Fibroblast of skin of right biceps (primary cell): ENCODE results near the gene SCYL1.

Experiments used
- DNase-seq: peaks from one replicate; pipeline ENCODE4 v3.0.0-alpha.2; 2013

Gene SCYL1

GRCh38 chr11:65524741-65525545, at the start of gene SCYL1:
Gene SCYL1, plus strand, starts transcription at chr11:65525083. Its CDS starts 71 bp downstream, at chr11:65525154.
- peak; percentile 84 for DNase-seq

GRCh38 chr11:65476632-65477148, 48.2 kb upstream of the SCYL1 start:
- DNase-seq = no peak

GRCh38 chr11:65477149-65477965, 47.5 kb upstream of the SCYL1 start:
- DNase-seq = peak; percentile 97

GRCh38 chr11:65478388-65479183, 46.3 kb upstream of the SCYL1 start:
- DNase-seq = peak; percentile 54

- peak; percentile 82 for DNase-seq
Observed at GRCh38 chr11:65479184-65480145, 45.4 kb upstream of the SCYL1 start.

GRCh38 chr11:65482306-65482850, 42.5 kb upstream of the SCYL1 start:
- peak; percentile 55 for DNase-seq

GRCh38 chr11:65485920-65486219, 39.0 kb upstream of the SCYL1 start:
- no peak for DNase-seq

GRCh38 chr11:65486570-65487466, 38.1 kb upstream of the SCYL1 start:
- no peak for DNase-seq

- DNase-seq = peak; percentile 100
Observed at GRCh38 chr11:65487467-65488272, 37.2 kb upstream of the SCYL1 start.

GRCh38 chr11:65488273-65489034, 36.4 kb upstream of the SCYL1 start:
- DNase-seq = peak; percentile 62

- peak; percentile 86 for DNase-seq
Observed at GRCh38 chr11:65489035-65489705, 35.7 kb upstream of the SCYL1 start.

- DNase-seq = peak; percentile 41
Observed at GRCh38 chr11:65489706-65490320, 35.1 kb upstream of the SCYL1 start.

GRCh38 chr11:65491163-65491465, 33.8 kb upstream of the SCYL1 start:
- DNase-seq = peak; percentile 35

GRCh38 chr11:65491614-65492386, 33.1 kb upstream of the SCYL1 start:
- DNase-seq = peak; percentile 96

GRCh38 chr11:65492387-65492636, 32.6 kb upstream of the SCYL1 start:
- DNase-seq = no peak

- peak; percentile 88 for DNase-seq
Observed at GRCh38 chr11:65492637-65493366, 32.1 kb upstream of the SCYL1 start.
